Astrocyte of the spinal cord (primary cell): ENCODE data around the gene LAMA3.

Experiments
- DNase-seq: peaks from one replicate; pipeline ENCODE4 v3.0.0; 2011; ENCODE audit warnings: low read depth, low spot score
- H3K4me3 ChIP-seq: 2 replicates; pipeline ENCODE4 v1.5.1; 2011; ENCODE audit warnings: low read depth, mild to moderate bottlenecking, low read length, moderate library complexity
- CTCF ChIP-seq: IDR thresholded peaks from 2 replicates; pipeline ENCODE4 v1.5.1; 2012; ENCODE audit warnings: low read depth, mild to moderate bottlenecking, low read length, inconsistent platforms
- in situ Hi-C: cut with HindIII; loops from 2 replicates; pipeline ENCODE4 v1.10.0; 2017; ENCODE audit warnings: low sequenced_read_pairs

LAMA3 gene

GRCh38 chr18:23757437-23757733 lies 68.1 kb downstream of the LAMA3 start:
- in situ Hi-C loops: no loop called here
- no peak overlapping the region for H3K4me3 ChIP-seq
- no peak for TF ChIP-seq CTCF
- no peak for DNase-seq

GRCh38 chr18:23758281-23758680 lies 69.0 kb downstream of the LAMA3 start:
- no peak for TF ChIP-seq CTCF
- H3K4me3 ChIP-seq: no peak overlapping the region
- no peak for DNase-seq
- in situ Hi-C loops: no loop called here

- in situ Hi-C loops: no loop called here
- TF ChIP-seq CTCF: no peak
- no peak for DNase-seq
- H3K4me3 ChIP-seq: no peak overlapping the region
Observed at GRCh38 chr18:23761941-23762340, 72.7 kb downstream of the LAMA3 start.

GRCh38 chr18:23763343-23763742 lies 74.1 kb downstream of the LAMA3 start:
- H3K4me3 ChIP-seq: no peak overlapping the region
- DNase-seq: no peak
- in situ Hi-C loops: no loop called here
- no peak for TF ChIP-seq CTCF

- DNase-seq: no peak
- TF ChIP-seq CTCF: no peak
- in situ Hi-C loops: no loop called here
- H3K4me3 ChIP-seq: no peak overlapping the region
Observed at GRCh38 chr18:23765931-23766330, 76.7 kb downstream of the LAMA3 start.

GRCh38 chr18:23772327-23773024 lies 83.2 kb downstream of the LAMA3 start:
- TF ChIP-seq CTCF: no peak
- DNase-seq: no peak
- in situ Hi-C loops: no loop called here
- H3K4me3 ChIP-seq: no peak overlapping the region

- no peak for TF ChIP-seq CTCF
- no peak for DNase-seq
- in situ Hi-C loops: no loop called here
Observed at GRCh38 chr18:23776306-23776705, 87.1 kb downstream of the LAMA3 start.

More at GRCh38 chr18:23776306-23776705, 87.1 kb downstream of the LAMA3 start:
- no peak overlapping the region for H3K4me3 ChIP-seq
